ENCODE measurements around the gene ALKBH4. TPM values are rescaled to one million over a fixed set of nuclear protein-coding genes. Genes with fewer than 3 reads are reported as not detected.

Gene ALKBH4
- total and polyA plus RNA-seq, 2 donors (not counting 3 experiments of a cell fraction or from before 2014, with no cell fraction given), result 5.3 to 10.8 TPM

DNA sequence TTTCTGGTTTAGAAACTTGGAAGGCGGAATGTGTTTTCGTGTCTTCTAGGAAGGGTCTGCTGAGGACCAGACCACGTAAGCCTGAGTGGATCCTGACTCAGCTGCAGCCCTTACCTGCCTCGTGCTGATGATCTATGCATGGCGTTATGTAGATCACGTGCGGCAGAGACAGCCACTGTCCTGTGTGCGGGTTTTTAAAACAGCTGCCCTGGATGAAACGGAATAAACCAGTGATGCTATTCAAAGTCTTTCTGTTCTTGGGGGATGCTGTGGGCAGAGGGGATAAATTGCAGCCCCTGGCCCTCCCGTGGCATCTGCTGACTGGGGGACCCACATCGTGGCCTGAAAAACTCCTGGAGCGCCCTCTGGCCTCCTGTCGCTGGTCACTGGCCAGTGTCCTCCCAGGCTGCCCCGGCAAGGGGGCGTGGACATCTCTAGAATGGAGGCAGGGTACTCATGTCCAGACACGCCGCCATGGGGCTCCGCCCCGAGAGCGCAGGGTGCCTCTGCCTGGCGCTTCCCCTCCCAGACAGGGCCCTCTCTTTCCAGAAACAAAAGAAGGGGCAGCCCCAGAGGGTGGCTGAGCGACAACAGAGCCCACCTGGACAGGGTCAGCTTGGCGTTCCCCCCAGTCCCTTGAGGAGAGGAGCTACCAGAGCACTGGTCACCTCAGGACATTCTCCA, 13.2 kb downstream of the ALKBH4 start:
- TF ChIP-seq POLR2A (IDR thresholded peaks at IDR 0.05; ENCODE audit: low read depth, low read length), result peak; percentile 13
- TF ChIP-seq FOS (IDR thresholded peaks at IDR 0.05; ENCODE audit: borderline replicate concordance, insufficient read depth, low read length), result no peak
- CTCF ChIA-PET, result interaction anchor here (1.0 to 1.8 kb wide), 5 partner anchors 13 to 39 kb away, joined by 3 to 6 read pairs (median 4); no protein-coding TSS in a partner anchor
- POLR2A ChIA-PET, result no interaction called here
- intact Hi-C loops (cut with micrococcal nuclease), result loop anchor here (2.0 kb wide), 1 partner anchor 47 kb away; no protein-coding TSS in a partner anchor
- no TSS peak for BruUV-seq (replicated peaks)
- H3K9me1 ChIP-seq (replicated peaks; ENCODE audit: control insufficient read depth, extremely low read depth, insufficient read depth, low read length), result no peaks in the 10 kb centered on the region
- H3K9ac ChIP-seq (replicated peaks; ENCODE audit: extremely low read depth, insufficient read depth, low read length), result no peak overlapping the region
- no peak overlapping the region for H3K27ac ChIP-seq (ENCODE audit: insufficient read depth, low read depth, low read length)
- FAIRE-seq (no peak), DNase-seq (ENCODE audit: low read depth, low spot score) (no peak)
- H3K4me3 ChIP-seq (replicated peaks in 1 of 3; ENCODE audit: insufficient read depth in 1 of 3, low read depth in 1 of 3, low read length in 3 of 3), result no peak overlapping the region
- H3K9me3 ChIP-seq (replicated peaks; ENCODE audit: control insufficient read depth, insufficient read depth, low read length), result no peaks in the 10 kb centered on the region
- no peaks in the 10 kb centered on the region for H4K20me1 ChIP-seq (replicated peaks; ENCODE audit: control insufficient read depth, extremely low read depth, insufficient read depth, low read length)
- H3K79me2 ChIP-seq (ENCODE audit: control insufficient read depth, insufficient read depth, low read length), result no peaks in the 10 kb centered on the region
- H3K36me3 ChIP-seq (ENCODE audit: control insufficient read depth in 2 of 2, extremely low read depth in 1 of 2, insufficient read depth in 2 of 2, low read length in 2 of 2), result peaks cover 0 to 16% of the 10 kb centered on the region in 2 experiments
- dilution Hi-C loops (cut with MboI; ENCODE audit: extremely low pct_ligation_motif_present, low sequenced_read_pairs), result no loop called here
- H3K4me2 ChIP-seq (ENCODE audit: insufficient read depth, low read length), result no peak overlapping the region
- no peaks in the 10 kb centered on the region for H3K27me3 ChIP-seq (ENCODE audit: control insufficient read depth in 2 of 2, insufficient read depth in 2 of 2, low read length in 2 of 2)
- no peak overlapping the region for H2AFZ ChIP-seq (ENCODE audit: low read depth, low read length)
- no peaks in the 10 kb centered on the region for H3K4me1 ChIP-seq (ENCODE audit: control insufficient read depth, extremely low read depth, insufficient read depth, low read length)

DNA sequence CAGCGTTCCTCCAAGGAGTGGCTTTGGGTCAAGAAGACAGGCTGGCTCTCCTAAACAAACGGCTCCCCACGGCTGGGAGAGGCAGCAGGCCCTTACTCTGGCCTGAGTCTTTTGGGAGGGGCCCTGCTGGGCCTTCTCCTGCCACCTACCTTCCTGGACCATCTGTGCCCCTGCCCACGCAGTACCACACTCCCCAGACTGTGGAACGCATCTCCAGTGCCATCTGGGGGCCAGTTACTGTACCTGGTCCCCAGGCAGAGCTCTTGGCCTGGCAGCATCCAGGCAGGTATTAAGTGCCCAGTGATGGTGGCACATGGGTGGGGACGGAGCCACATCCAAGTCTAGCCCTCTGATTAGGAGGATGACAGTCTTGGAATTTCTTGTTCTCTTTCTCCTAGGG, 14.4 kb downstream of the ALKBH4 start:
- Histone ChIP-seq H3K79me2 (ENCODE audit: control insufficient read depth, insufficient read depth, low read length) (no peaks in the 10 kb centered on the region), H3K27ac (ENCODE audit: insufficient read depth, low read depth, low read length) (no peak overlapping the region), H2AFZ (ENCODE audit: low read depth, low read length) (no peak overlapping the region), H3K9me1 (replicated peaks; ENCODE audit: control insufficient read depth, extremely low read depth, insufficient read depth, low read length) (no peaks in the 10 kb centered on the region), H3K4me3 (replicated peaks in 1 of 3; ENCODE audit: insufficient read depth in 1 of 3, low read depth in 1 of 3, low read length in 3 of 3) (no peak overlapping the region), H3K9ac (replicated peaks; ENCODE audit: extremely low read depth, insufficient read depth, low read length) (no peak overlapping the region), H4K20me1 (replicated peaks; ENCODE audit: control insufficient read depth, extremely low read depth, insufficient read depth, low read length) (no peaks in the 10 kb centered on the region), H3K4me1 (ENCODE audit: control insufficient read depth, extremely low read depth, insufficient read depth, low read length) (no peaks in the 10 kb centered on the region), H3K27me3 (ENCODE audit: control insufficient read depth in 2 of 2, insufficient read depth in 2 of 2, low read length in 2 of 2) (no peaks in the 10 kb centered on the region), H3K9me3 (replicated peaks; ENCODE audit: control insufficient read depth, insufficient read depth, low read length) (no peaks in the 10 kb centered on the region), H3K4me2 (ENCODE audit: insufficient read depth, low read length) (no peak overlapping the region), H3K36me3 (ENCODE audit: control insufficient read depth in 2 of 2, extremely low read depth in 1 of 2, insufficient read depth in 2 of 2, low read length in 2 of 2) (peaks cover 0 to 24% of the 10 kb centered on the region in 2 experiments)
- DNase-seq (ENCODE audit: low read depth, low spot score) (no peak), FAIRE-seq (no peak)
- ChIA-PET CTCF (interaction anchor here (1.0 to 1.8 kb wide), 4 partner anchors 35 to 171 kb away, joined by 5 to 12 read pairs (median 6); no protein-coding TSS in a partner anchor), POLR2A (interaction anchor here (1.0 kb wide), 1 partner anchor 10 kb away, joined by 3 read pairs; no protein-coding TSS in a partner anchor)
- intact Hi-C loops (cut with micrococcal nuclease), result loop anchor here (2.0 kb wide), 1 partner anchor 45 kb away; no protein-coding TSS in a partner anchor
- dilution Hi-C loops (cut with MboI; ENCODE audit: extremely low pct_ligation_motif_present, low sequenced_read_pairs), result no loop called here
- no TSS peak for BruUV-seq (replicated peaks)
- TF ChIP-seq JUN (IDR thresholded peaks at IDR 0.05; ENCODE audit: borderline replicate concordance, insufficient read depth, insufficient read length, low read depth) (no peak), POLR2A (IDR thresholded peaks at IDR 0.05; ENCODE audit: low read depth, low read length) (no peak), EZH2 (IDR thresholded peaks at IDR 0.05; ENCODE audit: borderline replicate concordance, low read depth, low read length, severe bottlenecking) (no peak)
- TF ChIP-seq, protein P1, sequence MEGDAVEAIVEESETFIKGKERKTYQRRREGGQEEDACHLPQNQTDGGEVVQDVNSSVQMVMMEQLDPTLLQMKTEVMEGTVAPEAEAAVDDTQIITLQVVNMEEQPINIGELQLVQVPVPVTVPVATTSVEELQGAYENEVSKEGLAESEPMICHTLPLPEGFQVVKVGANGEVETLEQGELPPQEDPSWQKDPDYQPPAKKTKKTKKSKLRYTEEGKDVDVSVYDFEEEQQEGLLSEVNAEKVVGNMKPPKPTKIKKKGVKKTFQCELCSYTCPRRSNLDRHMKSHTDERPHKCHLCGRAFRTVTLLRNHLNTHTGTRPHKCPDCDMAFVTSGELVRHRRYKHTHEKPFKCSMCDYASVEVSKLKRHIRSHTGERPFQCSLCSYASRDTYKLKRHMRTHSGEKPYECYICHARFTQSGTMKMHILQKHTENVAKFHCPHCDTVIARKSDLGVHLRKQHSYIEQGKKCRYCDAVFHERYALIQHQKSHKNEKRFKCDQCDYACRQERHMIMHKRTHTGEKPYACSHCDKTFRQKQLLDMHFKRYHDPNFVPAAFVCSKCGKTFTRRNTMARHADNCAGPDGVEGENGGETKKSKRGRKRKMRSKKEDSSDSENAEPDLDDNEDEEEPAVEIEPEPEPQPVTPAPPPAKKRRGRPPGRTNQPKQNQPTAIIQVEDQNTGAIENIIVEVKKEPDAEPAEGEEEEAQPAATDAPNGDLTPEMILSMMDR (IDR thresholded peaks at IDR 0.05; ENCODE audit: extremely low read depth in 1 of 2, insufficient read depth in 1 of 2, low read depth in 1 of 2, low read length in 2 of 2), result peak in 1 of 2 donors; percentile 22

Data from endothelial cell of umbilical vein (primary cell).